ENCODE results near the gene MIOS.

GRCh38 chr7:7522421-7522820 is 44.3 kb upstream of the MIOS start:
- no peak for TF ChIP-seq CTCF (conservative IDR thresholded peaks at IDR 0.05)
- no peak for TF ChIP-seq ZFX (IDR thresholded peaks at IDR 0.05)

Data from C4-2B (cell line).